Activated naive CD4-positive, alpha-beta T cell treated with Interleukin-2 at 50 U/mL for 16 hours (primary cell): ENCODE results near the gene ATCAY.
A peak's percentile ranks its signal among the peaks of the same experiment; 100 is the strongest.
"Not testable (repeated sequence)": the region's sequence is repeated elsewhere in the genome, so short reads cannot be mapped to it uniquely, and the experiment has no call there.

Source experiments
- DNase-seq: peaks from one replicate; pipeline ENCODE4 v3.0.0-alpha.2; 2020

The ATCAY gene

DNA sequence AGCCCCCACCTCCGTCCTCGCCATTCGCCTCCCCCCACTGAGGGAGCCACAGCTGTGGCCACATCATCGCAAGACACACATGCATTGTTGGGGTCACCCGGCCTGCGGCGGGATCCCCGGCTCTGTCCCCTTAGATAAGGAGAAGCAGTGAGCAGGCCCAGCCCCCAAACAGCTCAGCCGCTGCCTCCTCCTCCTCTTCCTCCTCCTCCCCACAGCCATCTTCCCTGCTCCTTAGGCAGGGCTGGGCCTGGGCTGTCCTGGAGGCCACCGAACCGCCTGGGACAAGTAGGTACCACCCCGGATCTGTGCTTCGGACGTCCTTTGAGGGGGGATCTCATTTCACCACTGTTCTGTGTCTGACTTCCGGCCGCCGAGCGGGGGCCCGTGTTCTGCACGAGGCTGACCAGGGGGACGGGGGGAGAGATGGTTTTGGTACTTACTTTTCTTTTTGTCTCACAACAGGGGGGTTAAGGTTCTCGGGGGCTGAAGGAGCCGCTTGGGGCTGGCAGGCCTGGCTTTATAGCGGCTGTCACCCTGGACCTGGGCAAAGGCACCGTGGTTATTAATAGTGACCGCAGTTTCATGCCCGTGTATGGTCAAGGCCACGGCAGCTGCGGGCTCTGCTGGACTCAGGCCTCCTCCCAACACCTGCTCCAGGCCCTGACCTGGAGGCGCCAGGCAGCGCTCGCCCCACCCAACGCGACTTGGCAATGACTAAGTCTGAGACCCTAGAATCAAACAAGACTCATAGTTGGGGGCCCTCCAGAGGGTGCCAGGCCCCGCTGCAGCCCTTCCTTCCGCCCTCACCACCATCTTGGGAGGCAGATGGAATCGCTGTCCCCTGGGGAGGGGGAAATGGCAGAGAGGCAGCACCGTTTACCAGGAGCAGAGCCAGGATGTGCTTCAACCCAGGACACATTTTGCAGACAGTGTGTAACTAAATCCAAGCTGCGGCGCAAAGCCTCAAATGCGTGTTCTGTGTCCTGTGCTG, 70.7 kb downstream of the ATCAY start:
- DNase-seq = no peak

DNA sequence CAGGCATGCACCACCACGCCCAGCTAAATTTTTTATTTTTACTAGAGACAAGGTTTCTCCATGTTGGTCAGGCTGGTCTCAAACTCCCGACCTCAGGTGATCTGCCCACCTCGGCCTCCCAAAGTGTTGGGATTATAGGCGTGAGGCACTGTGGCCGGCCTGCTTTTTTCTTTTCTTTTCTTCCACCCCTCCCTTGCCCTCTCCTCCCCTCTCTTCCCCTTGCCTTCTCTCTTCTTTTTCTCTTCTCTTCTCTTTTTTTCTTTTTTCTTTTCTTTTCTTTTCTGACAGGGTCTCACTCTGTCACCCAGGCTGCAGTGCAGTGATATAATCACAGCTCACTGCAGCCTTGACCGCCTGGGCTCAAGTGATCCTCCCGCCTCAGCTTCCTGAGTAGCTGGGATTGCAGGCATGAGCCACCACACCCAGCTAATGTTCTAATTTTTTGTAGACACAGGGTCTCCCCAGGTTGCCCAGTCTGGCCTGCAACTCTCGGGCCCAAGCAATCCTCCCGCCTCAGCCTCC, 72.3 kb downstream of the ATCAY start:
- not testable (repeated sequence) for DNase-seq

DNA sequence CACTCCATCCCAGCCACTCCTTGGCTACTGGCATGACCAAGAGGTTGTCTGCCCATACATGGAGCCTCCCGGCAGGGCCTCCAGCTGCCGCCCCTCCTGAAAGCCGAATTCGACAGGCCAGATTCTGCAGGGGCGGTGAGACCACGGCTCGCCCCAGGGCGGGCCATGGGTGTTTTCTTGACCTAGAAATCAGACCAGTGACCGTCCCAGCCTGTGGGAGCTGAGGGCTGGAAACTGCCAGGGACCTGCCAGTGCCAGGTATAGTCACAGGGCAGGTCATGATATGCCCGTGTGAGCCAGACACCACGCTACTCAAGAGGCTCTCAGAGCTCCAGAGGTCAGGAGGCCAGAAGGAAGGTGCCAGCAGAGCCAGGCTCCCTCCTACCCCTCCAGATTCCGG, 73.6 kb downstream of the ATCAY start:
- DNase-seq = no peak

DNA sequence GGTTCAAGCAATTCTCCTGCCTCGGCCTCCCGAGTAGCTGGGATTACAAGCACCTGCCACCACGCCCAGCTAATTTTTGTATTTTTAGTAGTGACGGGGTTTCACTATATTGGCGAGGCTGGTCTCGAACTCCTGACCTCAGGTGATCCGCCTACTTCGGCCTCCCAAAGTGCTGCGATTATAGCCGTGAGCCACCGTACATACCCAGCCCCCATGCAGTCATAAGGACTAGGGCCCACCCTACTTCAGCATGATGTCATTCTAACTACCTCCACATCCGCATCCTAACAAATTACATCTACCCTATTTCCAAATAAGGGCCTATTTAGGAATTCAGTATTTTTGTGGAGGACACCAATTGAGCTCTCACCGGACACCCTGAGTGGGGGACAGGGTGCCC, 74.8 kb downstream of the ATCAY start:
- not testable (repeated sequence) for DNase-seq

DNA sequence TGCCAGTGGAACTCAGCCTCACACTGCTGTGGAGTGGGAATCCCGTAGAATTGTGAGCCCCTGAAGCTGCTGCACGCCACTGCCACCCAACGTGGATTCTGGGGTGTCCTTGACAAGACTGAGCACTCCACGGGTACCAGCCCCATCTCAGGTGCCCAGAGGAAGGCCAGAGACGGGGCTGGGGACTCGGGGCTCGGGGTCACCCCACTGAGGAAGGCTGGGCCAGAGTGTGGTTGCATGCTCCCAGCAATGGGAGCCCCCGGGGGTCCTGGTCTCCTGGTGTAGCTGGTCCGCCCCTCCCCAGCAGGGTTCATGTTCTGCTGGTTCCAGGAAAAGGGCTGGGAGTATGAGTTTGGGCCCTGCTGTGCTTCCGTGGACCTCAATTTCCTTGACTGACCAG, 75.2 kb downstream of the ATCAY start:
- DNase-seq = no peak

DNA sequence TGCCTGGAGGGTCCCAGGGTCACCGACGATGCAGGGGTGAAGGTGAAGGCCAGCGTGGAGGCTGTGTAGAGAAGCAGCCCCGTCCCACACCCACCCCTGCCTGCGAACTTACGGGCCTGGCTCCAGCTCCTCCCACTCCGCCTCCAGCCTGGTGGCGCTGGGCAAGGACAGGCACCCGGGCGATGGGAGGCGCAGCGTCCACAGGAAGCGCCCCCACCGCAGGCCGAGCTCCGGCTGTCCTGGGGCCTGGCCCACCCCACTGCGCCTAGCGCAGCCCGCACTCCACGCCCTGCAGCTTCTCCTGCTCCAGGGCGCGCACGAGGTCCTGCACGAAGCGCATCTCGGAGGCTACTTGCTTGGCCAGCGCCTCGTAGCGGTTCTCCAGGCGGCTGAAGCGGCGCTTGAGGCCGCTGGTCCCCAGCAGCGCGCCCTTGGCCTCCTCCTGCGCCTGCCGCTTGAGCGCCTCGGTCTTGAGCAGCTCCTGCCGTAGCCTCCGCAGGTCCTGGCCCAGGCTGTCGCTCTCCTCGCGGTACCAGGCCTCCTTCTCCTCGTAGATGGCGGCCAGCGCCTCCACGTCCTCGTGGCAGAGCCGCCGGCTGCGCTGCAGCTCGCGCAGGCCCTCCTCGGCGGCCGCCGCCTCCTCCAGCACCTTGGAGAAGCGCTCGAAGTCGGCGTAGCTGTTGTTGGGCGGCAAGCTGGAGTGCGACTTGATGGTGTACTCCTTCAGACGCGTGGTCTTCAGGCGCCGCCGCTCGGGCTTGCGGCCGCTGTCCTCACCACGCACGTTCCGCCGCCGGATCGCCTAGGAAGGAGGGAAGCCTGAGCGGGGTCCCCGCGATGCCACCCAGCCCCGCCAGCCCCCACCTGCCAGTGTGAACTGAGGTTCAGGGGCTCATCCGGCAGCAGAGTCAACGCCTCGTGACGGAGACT, 78.6 kb downstream of the ATCAY start:
- no peak for DNase-seq

DNA sequence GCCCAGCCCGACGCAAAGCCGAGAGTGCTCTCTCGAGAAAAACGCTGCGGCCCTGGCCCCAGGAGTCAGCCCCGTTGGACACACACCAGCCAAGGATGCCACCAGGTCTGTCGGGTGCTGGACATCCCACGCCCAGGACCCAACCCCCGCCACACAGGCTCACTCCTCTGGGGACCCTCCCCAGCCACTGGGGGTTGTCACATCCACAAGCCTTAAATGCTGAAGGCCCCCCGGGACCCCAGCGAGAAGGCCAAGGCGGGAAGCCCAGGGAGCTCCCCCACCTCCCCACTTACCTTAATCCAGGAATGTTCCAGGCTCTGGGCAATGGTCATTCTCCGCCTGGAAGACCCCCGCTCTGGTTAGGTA, 79.3 kb downstream of the ATCAY start:
- DNase-seq = no peak

DNA sequence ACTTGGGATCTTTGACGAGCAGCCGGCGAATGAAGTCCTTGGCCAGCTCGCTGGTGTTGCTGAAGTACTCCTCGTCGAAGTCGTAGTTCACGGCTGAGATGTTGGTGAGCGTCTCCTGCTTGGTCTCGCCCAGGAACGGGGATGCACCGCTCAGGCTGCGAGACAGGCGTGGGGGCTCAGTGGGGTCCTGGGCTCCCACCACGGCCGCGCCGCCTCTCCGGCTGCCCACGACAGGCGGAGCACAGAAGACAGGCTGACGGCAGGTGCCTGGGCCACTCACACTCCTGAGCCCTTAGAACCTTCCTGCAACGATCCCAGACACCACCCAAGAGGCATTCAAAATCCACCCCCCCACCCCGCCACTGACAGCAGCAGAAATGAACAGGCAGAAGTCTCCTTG, 80.5 kb downstream of the ATCAY start:
- no peak for DNase-seq

DNA sequence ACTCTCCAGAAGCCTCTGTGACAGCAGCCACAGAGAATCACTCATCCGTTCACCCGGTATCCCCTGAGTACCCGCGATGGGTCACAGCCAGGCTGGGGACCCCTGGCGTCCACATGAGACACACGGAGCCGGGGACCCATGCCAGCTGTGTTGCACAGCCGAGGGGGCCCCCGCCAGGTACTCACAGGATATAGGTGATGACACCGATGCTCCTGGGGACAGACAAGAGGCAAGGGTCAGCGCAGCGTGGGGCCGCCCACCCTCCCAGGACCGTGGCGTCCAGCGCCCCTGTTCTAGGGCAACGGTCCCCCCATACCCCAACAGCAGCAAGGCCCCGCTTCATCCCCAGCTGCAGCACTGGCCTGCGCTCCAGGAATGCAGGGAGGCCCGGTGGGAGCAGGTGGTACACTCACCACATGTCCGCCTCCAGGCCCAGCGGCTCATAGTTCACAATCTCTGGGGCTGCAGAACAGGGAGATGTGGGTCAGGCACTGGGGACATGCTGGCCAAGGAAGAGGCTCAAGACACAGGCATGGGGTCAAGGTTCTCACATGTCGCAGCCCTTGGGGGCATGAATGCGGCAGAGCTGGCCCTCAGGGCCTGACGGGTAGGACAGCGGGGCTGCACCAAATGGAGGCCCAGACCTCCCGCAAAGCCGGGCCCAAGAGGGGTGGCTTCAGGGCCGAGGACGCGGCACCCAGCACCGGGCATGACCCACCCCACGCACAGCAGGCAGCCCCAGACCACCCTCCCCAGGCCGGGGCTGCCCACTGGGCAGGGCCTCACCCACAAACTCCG, 83.2 kb downstream of the ATCAY start:
- DNase-seq = no peak

DNA sequence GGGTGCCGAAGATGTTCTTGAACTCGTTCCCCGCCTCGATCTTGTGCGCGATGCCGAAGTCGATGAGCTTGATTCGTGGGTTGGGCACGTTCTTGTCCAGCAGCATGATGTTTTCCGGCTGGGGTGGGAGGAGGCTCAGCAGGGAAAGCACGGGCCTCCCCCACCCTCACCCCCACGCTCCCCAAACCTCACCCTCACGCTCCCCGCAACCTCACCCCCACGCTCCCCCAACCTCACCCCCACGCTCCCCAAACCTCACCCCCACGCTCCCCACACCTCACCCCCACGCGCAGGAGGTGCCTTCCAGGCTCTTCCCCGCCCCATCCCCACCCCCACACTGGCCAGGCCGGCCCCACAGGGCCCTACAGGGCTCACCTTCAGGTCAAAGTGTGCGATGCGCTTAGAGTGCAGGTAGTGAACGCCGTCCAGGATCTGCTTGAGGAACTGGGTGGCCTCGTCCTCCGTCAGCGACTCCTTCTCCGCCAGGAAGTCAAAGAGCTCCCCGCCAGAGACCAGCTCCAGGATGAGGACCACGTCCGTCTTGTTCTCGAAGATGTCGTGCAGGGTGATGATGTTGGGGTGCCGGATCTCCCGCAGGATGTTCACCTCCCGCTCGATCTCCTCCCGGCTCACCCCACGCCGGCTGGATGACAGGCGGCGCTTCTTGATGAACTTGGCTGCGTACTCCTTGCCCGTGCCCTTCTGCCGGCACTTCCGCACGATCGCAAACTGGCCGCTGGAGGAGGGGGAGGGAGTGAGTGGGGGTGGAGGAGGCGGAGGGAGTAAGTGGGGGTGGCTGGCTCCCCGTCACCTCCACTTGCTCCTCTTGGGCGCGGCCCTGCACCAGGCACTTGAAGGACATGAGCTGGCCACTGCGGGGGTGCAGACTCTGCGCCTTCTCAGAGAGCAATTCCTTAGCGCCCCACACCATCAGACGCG, 84.0 kb downstream of the ATCAY start:
- DNase-seq = no peak

DNA sequence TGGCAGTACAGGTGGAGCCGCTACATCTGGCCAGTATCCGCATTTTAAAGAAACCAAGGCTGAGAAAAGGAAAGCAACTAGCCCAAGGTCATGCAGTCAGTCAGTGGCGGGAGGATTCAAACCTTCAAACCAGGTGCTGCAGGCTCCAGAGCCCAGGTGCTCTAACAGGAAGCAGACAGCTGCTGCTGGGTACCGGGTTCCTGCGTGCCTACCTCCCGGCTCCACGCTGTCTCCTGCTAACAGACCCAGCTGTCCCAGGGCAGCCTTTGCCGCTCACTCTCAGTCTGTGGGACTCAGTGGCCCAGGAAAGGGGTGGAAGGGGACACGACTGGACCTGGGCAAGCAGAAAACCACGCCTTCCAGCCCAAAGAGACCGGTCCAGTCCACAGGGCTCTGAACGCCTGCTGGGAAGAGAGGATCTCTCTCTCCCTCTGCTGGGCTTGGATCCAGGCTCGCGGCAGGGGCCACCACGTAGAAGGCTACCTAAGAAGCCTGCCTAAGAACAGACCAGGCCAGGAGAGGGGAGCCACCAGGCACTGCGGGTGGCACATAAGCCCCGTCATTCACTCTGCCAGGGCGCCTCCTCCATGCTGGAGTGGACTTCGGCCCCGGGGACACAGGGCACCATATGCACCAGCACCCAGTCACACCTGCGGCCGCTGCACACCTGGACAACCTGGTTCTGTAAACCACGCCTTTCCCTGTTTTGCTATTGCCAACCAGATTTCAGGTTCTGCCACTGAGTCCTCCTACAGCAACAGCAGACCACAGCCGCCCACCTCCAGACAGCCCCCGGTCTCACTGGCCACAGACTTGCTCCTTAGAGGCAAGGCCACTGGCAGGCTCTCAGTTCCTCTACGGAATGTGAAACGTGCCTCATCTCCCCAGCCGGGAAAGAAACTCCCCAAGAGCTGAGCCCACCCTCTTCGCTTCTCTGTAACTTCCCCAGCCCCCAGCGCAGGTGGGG, 85.8 kb downstream of the ATCAY start:
- no peak for DNase-seq

DNA sequence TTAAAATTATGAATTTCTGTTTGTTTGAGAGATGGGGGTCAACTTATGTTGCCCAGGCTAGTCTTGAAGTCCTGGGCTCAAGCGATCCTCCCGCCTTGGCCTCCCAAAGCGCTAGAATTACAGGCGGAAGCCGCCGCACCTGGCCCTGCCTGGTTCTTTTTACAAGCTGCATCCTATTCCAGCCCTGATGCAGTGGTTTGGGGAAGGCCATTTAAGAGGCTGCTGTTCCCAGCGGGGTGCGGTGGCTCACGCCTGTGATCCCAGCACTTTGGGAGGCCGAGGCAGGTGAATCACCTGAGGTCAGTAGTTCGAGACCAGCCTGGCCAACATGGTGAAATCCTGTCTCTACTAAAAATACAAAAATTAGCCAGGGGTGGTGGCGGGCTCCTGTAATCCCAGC, 87.5 kb downstream of the ATCAY start:
- DNase-seq = not testable (repeated sequence)

DNA sequence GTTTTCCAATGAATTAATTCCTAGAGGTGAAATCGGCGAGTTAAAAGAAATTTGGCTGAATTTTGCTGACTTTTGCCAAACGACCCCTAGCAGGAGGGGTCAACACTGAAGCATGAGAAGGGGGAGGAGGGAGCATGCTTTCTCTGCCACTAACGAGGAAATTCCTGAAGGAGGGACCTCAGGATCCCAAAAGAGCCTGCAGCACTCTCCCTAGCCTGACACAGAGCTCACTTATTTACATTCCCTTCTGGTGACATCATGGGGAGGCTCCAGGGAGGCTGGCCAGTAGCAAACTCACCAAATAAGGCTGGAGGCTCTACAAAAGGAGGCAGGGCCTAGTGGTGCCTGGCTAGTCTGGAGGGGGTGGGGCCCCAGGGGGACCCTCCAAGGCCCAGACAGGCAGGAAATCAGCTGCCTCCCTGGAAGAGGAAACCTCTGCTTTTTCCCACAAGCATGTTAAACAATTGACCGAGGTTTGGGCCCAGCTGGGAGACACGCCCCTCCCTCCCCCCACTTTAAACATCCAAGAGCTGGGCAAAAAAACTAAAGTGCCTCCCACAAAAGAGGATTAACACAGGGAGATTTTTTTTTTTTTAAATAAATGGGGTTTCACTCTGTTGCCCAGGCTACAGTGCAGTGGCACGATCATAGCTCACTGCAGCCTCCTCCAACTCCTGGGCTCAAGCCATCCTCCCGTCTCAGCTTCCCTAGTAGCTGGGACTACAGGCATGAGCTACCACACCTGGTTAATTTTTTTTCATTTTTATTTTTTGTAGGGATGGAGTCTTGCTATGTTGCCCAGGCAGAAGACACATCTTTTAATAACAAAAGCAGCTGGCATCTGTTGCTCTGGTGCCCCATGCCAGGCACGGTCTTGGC, 88.3 kb downstream of the ATCAY start:
- DNase-seq = no peak

DNA sequence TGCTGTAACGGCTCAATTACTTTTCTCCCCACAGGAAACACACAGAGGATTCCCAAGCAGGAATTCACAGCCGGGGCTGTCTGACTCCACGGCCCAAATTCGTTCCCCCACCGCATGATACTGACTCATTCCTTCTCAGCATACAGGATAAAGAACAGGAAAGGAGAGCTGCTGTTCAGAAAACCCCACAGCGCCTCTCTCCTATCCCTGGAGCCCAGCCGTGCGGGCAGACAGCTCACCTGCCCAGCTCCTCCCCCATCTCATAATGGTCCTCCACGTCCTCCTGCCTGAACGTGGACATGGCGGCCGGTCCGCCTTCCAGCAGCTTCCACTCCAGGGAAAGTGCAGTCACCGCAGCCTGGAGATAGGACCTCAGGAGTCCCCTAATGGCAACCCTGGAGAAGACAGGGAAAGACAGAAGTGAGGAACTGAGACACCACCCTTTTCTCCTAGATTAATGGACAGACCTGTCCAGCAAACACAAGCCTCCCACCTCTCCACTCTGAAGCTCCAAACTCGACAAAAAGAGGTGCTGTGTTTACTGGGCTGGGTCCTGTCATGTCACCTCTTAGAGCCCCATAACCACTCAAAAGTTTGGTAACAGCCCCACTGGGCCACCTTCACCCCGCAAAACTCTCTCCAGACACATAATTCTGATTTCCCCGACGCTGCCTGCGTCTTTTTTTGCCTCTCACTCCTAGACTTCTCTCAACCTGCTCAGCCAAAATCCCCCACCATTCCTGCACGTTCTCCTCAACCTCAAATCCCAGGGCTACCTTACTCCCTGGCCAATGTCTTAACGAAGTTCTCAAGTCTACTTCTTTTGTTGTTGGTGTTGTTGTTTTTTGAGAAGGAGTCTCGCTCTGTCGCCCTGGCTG, 89.2 kb downstream of the ATCAY start:
- DNase-seq = no peak

DNA sequence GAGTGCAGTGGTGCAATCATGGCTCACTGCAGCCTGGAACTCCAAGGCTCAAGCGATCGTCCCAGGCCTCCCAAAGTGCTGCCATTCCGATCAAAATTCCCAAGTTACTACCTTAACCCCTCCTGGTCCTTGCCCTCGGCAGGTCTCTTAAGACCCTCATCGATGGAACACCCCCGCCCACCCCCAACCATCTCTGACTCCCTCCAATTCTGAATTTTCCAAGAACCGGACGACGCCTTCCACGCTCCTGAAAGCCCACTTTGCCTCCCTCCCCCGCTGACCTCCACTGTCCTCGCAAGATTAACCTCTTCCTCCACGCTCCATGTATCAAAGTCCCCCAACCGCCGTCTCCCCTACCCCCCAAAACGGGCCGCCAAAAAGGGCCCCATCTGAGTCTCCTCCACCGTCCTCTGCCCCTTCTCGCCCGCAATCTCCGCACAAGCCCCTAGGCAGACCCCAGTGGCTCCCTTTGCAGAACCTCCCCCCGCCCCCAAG, 89.9 kb downstream of the ATCAY start:
- DNase-seq = no peak

DNA sequence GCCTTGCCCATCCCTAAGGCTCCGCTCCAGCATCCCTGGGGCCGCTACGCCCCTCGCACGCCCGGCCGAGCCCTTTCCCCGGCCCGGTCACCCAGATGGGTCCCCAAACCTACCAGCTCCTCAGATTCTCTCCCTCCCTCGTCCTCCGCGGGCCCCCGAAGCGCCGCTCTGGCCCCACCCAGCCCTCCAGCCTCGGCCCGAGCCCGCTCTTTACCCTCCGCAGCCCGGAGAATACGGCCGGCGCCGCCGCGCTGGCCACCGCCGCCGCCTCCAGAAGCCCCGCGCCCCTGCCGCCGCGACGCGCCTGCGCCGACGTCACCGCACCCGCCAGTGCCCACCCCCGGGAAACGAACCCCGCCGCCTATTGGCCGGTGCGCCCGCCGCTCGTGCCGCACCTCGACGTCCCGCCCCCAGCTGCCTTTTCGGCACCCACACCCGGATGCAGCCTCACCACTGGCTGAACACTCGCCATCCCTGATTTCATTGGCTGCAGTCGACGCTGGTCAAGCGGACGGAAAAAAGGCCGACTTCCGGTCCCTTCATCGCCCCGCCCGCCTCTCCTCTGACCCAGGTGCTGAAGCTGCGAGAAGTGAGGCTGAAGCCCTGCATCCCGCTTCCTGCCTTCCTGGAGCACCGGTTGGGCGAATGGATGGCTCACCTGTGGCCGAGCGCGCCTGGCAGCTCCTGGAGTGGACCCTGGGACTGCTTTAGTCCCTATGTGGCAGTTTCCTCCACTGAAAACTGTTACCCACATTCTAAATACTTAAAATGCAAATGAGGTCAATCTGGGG, 90.5 kb downstream of the ATCAY start, which contains the start of gene DAPK3:
DAPK3 (minus strand) TSS at position 292 of the 791 bp plus-strand sequence. CDS start 1,364 bp downstream, outside the sequence.
- DNase-seq = peak; percentile 94

DNA sequence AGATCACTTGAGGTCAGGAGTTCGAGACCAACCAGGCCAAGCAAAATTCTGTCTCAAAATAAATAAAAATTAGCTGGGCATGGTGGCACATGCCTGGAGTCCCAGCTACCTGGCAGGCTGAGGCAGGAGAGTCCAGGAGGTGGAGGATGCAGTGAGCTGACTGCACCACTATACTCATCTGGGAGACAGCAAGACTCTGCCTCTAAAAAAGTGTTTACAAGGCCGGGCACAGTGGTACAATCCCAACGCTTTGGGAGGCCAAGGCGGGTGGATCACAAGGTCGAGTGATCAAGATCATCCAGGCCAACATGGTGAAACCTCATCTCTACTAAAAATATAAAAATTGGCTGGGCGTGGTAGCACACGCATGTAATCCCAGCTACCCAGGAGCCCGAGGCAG, 94.7 kb downstream of the ATCAY start:
- no peak for DNase-seq
